MM.1S (cell line): ENCODE data around the gene DNPH1.

ENCODE experiments used
- DNase-seq: peaks from one replicate; pipeline ENCODE4 v3.0.0-alpha.2; 2015
- H2AFZ ChIP-seq: fragments of 300-600 bp; sonication (generic); 2 replicates; pipeline ENCODE4 v1.6.0; 2016; ENCODE audit warnings: antibody characterized with exemption, low read length
- H3F3A ChIP-seq: fragments of 300-600 bp; sonication (generic); 2 replicates; pipeline ENCODE4 v1.6.1; 2016; ENCODE audit warnings: mild to moderate bottlenecking, antibody characterized with exemption, low read length, moderate library complexity, mixed read lengths; ENCODE audit not compliant: insufficient read depth
- H3K27ac ChIP-seq: fragments of 300-600 bp; sonication (generic); 2 replicates; pipeline ENCODE4 v1.5.1; 2016; ENCODE audit warnings: mild to moderate bottlenecking, low read length
- H3K27me3 ChIP-seq: fragments of 300-600 bp; sonication (generic); replicated peaks from 2 replicates; pipeline ENCODE4 v1.6.0; 2016; ENCODE audit warnings: low read length; ENCODE audit not compliant: insufficient read depth
- H3K36me3 ChIP-seq: fragments of 300-600 bp; sonication (generic); replicated peaks from 2 replicates; pipeline ENCODE4 v1.6.1; 2016; ENCODE audit warnings: mild to moderate bottlenecking, low read length, mixed read lengths; ENCODE audit not compliant: insufficient read depth
- H3K4me1 ChIP-seq: fragments of 300-600 bp; sonication (generic); 2 replicates; pipeline ENCODE4 v1.6.1; 2016; ENCODE audit warnings: low read length, mixed read lengths
- H3K4me2 ChIP-seq: fragments of 300-600 bp; sonication (generic); 2 replicates; pipeline ENCODE4 v1.6.0; 2016; ENCODE audit warnings: low read depth, low read length
- H3K4me3 ChIP-seq: fragments of 300-600 bp; sonication (generic); 2 replicates; pipeline ENCODE4 v1.5.1; 2016; ENCODE audit warnings: low read length, mixed read lengths
- H3K79me2 ChIP-seq: fragments of 300-600 bp; sonication (generic); 2 replicates; pipeline ENCODE4 v1.6.1; 2016; ENCODE audit warnings: mixed run types, low read length, mixed read lengths
- H3K9ac ChIP-seq: fragments of 300-600 bp; sonication (generic); 2 replicates; pipeline ENCODE4 v1.6.1; 2016; ENCODE audit warnings: low read length, mixed read lengths
- H3K9me2 ChIP-seq: fragments of 300-600 bp; sonication (generic); replicated peaks from 2 replicates; pipeline ENCODE4 v1.6.1; 2016; ENCODE audit warnings: mild to moderate bottlenecking, low read length, mixed read lengths; ENCODE audit not compliant: insufficient read depth
- H3K9me3 ChIP-seq: fragments of 300-600 bp; sonication (generic); replicated peaks from 2 replicates; pipeline ENCODE4 v1.6.1; 2016; ENCODE audit warnings: mild to moderate bottlenecking, low read length, mixed read lengths; ENCODE audit not compliant: insufficient read depth
- H4K20me1 ChIP-seq: fragments of 300-600 bp; sonication (generic); 2 replicates; pipeline ENCODE4 v1.6.1; 2016; ENCODE audit warnings: mild to moderate bottlenecking, low read length, moderate library complexity, mixed read lengths; ENCODE audit not compliant: insufficient read depth
- CTCF ChIP-seq: fragments of 300-600 bp; sonication (generic); IDR thresholded peaks from 2 replicates; pipeline ENCODE4 v1.5.1; 2016; ENCODE audit warnings: antibody characterized with exemption, low read length, mixed read lengths
- EZH2 ChIP-seq: fragments of 300-600 bp; sonication (generic); optimal IDR thresholded peaks from 2 replicates; pipeline ENCODE3; 2017; ENCODE audit warnings: low read depth, mild to moderate bottlenecking, antibody characterized with exemption, low read length, mixed read lengths
- EZH2phosphoT487 ChIP-seq: fragments of 300-600 bp; sonication (generic); IDR thresholded peaks from 2 replicates; pipeline ENCODE4 v1.6.1; 2018; ENCODE audit warnings: antibody characterized with exemption, low read length

Gene DNPH1

GRCh38 chr6:43184268-43184985 is 44.9 kb downstream of the DNPH1 start:
- no peak for DNase-seq
- no peaks in the 10 kb centered on the region for H3K9me3 ChIP-seq
- no peak overlapping the region for H3K9ac ChIP-seq
- H3K4me1 ChIP-seq = peaks cover 8% of the 10 kb centered on the region; the same call in 1 of the 2 replicates
- no peaks in the 10 kb centered on the region for H3K9me2 ChIP-seq
- TF ChIP-seq CTCF (no peak), EZH2 (no peak), EZH2phosphoT487 (no peak)
- H3K4me2 ChIP-seq = no peak overlapping the region
- no peak overlapping the region for H3K27ac ChIP-seq
- no peaks in the 10 kb centered on the region for H3K27me3 ChIP-seq
- H3K36me3 ChIP-seq = no peaks in the 10 kb centered on the region
- no peaks in the 10 kb centered on the region for H4K20me1 ChIP-seq
- no peak overlapping the region for H2AFZ ChIP-seq
- peaks cover 22% of the 10 kb centered on the region for H3K79me2 ChIP-seq
- peaks cover 6% of the 10 kb centered on the region for H3F3A ChIP-seq
- H3K4me3 ChIP-seq = no peak overlapping the region

GRCh38 chr6:43183441-43183840 is 45.8 kb downstream of the DNPH1 start:
- Histone ChIP-seq H3K9ac (no peak overlapping the region), H3F3A (peaks cover 6% of the 10 kb centered on the region), H4K20me1 (no peaks in the 10 kb centered on the region), H3K4me2 (peak overlapping the region; percentile 94; the same call in 1 of the 2 replicates), H3K79me2 (peaks cover 22% of the 10 kb centered on the region), H3K4me1 (peaks cover 8% of the 10 kb centered on the region; the same call in 1 of the 2 replicates), H3K36me3 (no peaks in the 10 kb centered on the region), H3K27me3 (no peaks in the 10 kb centered on the region), H3K27ac (no peak overlapping the region), H2AFZ (no peak overlapping the region), H3K4me3 (no peak overlapping the region), H3K9me2 (no peaks in the 10 kb centered on the region), H3K9me3 (no peaks in the 10 kb centered on the region)
- DNase-seq = no peak
- TF ChIP-seq EZH2phosphoT487 (no peak), EZH2 (no peak), CTCF (no peak)

GRCh38 chr6:43181942-43182860 is 47.1 kb downstream of the DNPH1 start, which contains the start of gene CUL9:
CUL9 (plus strand) TSS chr6:43182196; CDS start chr6:43184311, 2,115 bp downstream.
- H3K79me2 ChIP-seq = peaks cover 22% of the 10 kb centered on the region
- TF ChIP-seq CTCF = no peak
- TF ChIP-seq EZH2phosphoT487 = no peak
- TF ChIP-seq EZH2 = no peak
- H4K20me1 ChIP-seq = no peaks in the 10 kb centered on the region
- peak within 1 kb of the TSS; percentile 94 for H3K4me2 ChIP-seq
- H3K4me1 ChIP-seq = peaks cover 8% of the 10 kb centered on the region; the same call in 1 of the 2 replicates
- H3K9me3 ChIP-seq = no peaks in the 10 kb centered on the region
- H3K27me3 ChIP-seq = no peaks in the 10 kb centered on the region
- peak within 1 kb of the TSS; percentile 72 for H3K9ac ChIP-seq
- no peaks in the 10 kb centered on the region for H3K9me2 ChIP-seq
- peak within 1 kb of the TSS; percentile 87 for H3K4me3 ChIP-seq
- H2AFZ ChIP-seq = peak within 1 kb of the TSS; percentile 98
- peaks cover 6% of the 10 kb centered on the region for H3F3A ChIP-seq
- H3K36me3 ChIP-seq = no peaks in the 10 kb centered on the region; the same call in 1 of the 2 replicates
- DNase-seq = peak; percentile 83
- peak within 1 kb of the TSS; percentile 11; the same call in 1 of the 2 replicates for H3K27ac ChIP-seq
